ENCODE measurements around the gene GLOD4. TPM values are rescaled to one million over a fixed set of nuclear protein-coding genes. Genes with fewer than 3 reads are reported as not detected.
A peak's percentile ranks its signal among the peaks of the same experiment; 100 is the strongest.
"Not testable (repeated sequence)": the region's sequence is repeated elsewhere in the genome, so short reads cannot be mapped to it uniquely, and the experiment has no call there.

GLOD4 gene
- total RNA-seq, 1 donor from 2014 or later: 61.8 TPM

GRCh38 chr17:802481-802880, 20.4 kb upstream of the GLOD4 start:
- DNase-seq: no peak

- no peak for DNase-seq
Observed at GRCh38 chr17:801660-802059, 19.6 kb upstream of the GLOD4 start.

- DNase-seq: no peak
Observed at GRCh38 chr17:800446-801242, 18.6 kb upstream of the GLOD4 start.

- no peak for DNase-seq
Observed at GRCh38 chr17:799261-799660, 17.2 kb upstream of the GLOD4 start.

GRCh38 chr17:798246-798645, 16.2 kb upstream of the GLOD4 start:
- DNase-seq: no peak

GRCh38 chr17:797236-797840, 15.3 kb upstream of the GLOD4 start:
- peak; percentile 63 for DNase-seq

- DNase-seq: no peak
Observed at GRCh38 chr17:796609-797008, 14.5 kb upstream of the GLOD4 start.

- DNase-seq: peak; percentile 24
Observed at GRCh38 chr17:795721-796120, 13.6 kb upstream of the GLOD4 start.

- no peak for DNase-seq
Observed at GRCh38 chr17:795276-795675, 13.2 kb upstream of the GLOD4 start.

GRCh38 chr17:794876-795275, 12.8 kb upstream of the GLOD4 start:
- peak; percentile 89 for DNase-seq

- DNase-seq: peak; percentile 55
Observed at GRCh38 chr17:792277-792676, 10.2 kb upstream of the GLOD4 start.

GRCh38 chr17:791829-792228, 9.7 kb upstream of the GLOD4 start:
- DNase-seq: no peak

GRCh38 chr17:790874-791247, 8.8 kb upstream of the GLOD4 start:
- not testable (repeated sequence) for DNase-seq

GRCh38 chr17:789931-790873, 8.1 kb upstream of the GLOD4 start:
- DNase-seq: not testable (repeated sequence)

GRCh38 chr17:789160-789840, 7.2 kb upstream of the GLOD4 start:
- DNase-seq: no peak

- no peak for DNase-seq
Observed at GRCh38 chr17:788551-788950, 6.5 kb upstream of the GLOD4 start.

- no peak for DNase-seq
Observed at GRCh38 chr17:787641-788221, 5.7 kb upstream of the GLOD4 start.

- not testable (repeated sequence) for DNase-seq
Observed at GRCh38 chr17:785901-786300, 3.8 kb upstream of the GLOD4 start.

- no peak for DNase-seq
Observed at GRCh38 chr17:784143-784542, 2.1 kb upstream of the GLOD4 start.

- no peak for DNase-seq
Observed at GRCh38 chr17:778096-778495, 4.0 kb downstream of the GLOD4 start.

- DNase-seq: no peak
Observed at GRCh38 chr17:774313-774584, 7.8 kb downstream of the GLOD4 start.

GRCh38 chr17:773467-774312, 8.4 kb downstream of the GLOD4 start:
- peak; percentile 40 for DNase-seq
